ENCODE results near the gene SLC9C2.

Gene SLC9C2

DNA sequence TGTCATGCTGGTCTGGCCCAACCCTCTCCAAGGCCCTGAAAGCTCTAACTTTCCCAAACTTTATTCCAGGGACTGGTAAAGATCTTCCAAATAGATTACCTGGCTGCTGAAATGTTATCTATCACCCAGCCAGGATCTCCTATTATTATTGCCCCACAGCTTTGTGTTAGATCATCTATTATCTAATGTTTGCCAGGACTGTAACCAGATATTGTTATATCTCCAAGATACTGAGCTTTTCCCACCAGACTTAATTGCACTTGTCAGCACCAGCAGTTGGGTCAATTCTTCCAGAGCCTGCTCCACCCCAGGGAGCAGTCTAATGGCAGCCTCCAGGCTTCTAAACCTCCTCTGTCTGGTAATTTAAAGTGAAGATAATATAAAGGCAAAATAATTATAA lies 66.6 kb downstream of the SLC9C2 start:
- Mint-ChIP-seq H3K9me3 (no peaks in the 10 kb centered on the region), H3K27ac (no peak overlapping the region), H3K36me3 (ENCODE audit: low read depth) (no peaks in the 10 kb centered on the region), H3K27me3 (ENCODE audit: low read depth, poor library complexity) (no peaks in the 10 kb centered on the region), H3K4me1 (no peaks in the 10 kb centered on the region), H3K4me3 (no peak overlapping the region)
- TF ChIP-seq, protein P1, sequence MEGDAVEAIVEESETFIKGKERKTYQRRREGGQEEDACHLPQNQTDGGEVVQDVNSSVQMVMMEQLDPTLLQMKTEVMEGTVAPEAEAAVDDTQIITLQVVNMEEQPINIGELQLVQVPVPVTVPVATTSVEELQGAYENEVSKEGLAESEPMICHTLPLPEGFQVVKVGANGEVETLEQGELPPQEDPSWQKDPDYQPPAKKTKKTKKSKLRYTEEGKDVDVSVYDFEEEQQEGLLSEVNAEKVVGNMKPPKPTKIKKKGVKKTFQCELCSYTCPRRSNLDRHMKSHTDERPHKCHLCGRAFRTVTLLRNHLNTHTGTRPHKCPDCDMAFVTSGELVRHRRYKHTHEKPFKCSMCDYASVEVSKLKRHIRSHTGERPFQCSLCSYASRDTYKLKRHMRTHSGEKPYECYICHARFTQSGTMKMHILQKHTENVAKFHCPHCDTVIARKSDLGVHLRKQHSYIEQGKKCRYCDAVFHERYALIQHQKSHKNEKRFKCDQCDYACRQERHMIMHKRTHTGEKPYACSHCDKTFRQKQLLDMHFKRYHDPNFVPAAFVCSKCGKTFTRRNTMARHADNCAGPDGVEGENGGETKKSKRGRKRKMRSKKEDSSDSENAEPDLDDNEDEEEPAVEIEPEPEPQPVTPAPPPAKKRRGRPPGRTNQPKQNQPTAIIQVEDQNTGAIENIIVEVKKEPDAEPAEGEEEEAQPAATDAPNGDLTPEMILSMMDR (IDR thresholded peaks at IDR 0.05) = no peak
- no peak for DNase-seq

DNA sequence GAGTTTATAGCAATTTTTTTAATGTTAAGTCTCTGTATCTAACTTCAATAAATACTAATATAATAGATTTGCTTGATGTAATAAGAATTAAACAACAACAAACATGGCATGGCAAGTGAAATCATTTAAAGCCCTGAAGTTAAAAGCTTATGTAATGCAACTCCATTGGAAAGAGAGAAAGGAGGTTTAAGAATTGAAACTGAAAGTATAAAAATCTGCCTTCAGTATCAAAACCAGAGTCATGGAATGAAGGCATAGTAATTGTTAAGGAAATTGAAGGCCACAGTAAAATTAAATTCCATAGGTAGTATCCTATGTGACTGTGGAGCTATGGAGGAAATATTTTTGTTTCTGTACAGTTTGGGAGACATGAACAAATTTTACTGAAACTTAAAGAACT lies 70.6 kb downstream of the SLC9C2 start:
- no peak for DNase-seq
- H3K4me1 Mint-ChIP-seq = no peaks in the 10 kb centered on the region
- H3K36me3 Mint-ChIP-seq (ENCODE audit: low read depth) = no peaks in the 10 kb centered on the region
- TF ChIP-seq, protein P1 (IDR thresholded peaks at IDR 0.05) = no peak
- no peak overlapping the region for H3K27ac Mint-ChIP-seq
- H3K4me3 Mint-ChIP-seq = no peak overlapping the region
- no peaks in the 10 kb centered on the region for H3K9me3 Mint-ChIP-seq
- H3K27me3 Mint-ChIP-seq (ENCODE audit: low read depth, poor library complexity) = peaks cover 3% of the 10 kb centered on the region

DNA sequence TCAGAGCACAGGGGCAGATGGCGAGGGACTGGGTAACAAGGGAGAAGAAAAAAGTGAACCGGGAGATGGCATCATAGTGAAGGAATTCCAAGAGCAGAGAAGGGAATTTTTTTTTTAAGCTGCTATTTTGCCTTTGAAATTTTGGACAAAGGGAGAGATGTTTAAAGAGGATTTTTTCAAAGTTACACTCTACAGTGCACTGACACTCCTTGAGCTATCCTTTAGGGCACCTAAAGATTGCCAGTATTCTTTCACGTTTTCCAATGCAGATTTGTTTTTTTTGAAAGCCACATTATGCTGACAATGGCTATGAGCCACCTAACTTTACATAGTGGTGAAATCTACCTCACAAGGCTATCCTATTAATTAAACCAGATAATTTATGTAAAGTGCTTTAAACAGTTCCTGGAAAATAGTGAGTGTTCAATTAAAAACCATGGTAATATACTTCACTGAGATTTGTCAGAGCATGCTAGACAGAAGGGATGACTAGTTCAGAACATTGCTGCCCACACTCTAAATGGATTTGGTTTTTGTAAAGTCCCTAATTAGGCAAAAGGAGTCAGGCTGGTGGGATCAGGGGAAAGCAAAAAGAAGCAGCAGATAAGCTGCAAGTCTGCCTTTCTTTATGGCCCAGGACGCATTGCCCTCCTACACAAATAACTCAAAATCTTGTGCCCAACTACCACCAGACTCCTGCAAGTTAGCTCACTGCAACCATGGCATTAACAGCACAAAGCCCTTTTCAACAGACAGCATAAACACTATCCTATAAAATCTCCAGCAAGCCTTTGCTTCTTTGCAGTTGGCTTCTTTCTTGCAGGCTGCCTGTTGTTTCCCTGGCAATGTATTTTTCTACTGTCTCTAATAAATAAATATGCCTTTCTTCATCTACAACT lies 71.8 kb downstream of the SLC9C2 start:
- Mint-ChIP-seq H3K27me3 (ENCODE audit: low read depth, poor library complexity) (peaks cover 3% of the 10 kb centered on the region), H3K36me3 (ENCODE audit: low read depth) (no peaks in the 10 kb centered on the region), H3K4me3 (no peak overlapping the region), H3K27ac (no peak overlapping the region), H3K9me3 (no peaks in the 10 kb centered on the region), H3K4me1 (no peaks in the 10 kb centered on the region)
- DNase-seq = no peak
- TF ChIP-seq, protein P1 (IDR thresholded peaks at IDR 0.05) = no peak

DNA sequence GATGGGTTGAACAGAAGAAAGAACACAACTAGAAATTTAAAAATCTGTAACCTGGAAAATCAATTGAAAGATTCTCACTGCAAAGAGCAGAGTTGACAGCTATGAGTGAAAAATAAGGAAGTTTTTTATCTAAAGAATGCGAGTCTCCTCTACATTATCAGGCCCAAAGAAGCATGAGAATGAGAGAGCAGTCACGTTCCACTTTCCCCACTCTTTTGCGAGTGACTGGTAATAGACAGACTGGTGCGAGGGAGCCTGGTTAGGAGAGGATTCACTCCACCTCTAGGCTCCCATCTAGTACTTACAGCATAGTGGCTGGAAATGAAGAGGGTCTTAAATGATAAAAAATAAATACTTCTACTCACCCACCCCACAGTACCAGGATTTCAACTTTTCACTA lies 73.8 kb downstream of the SLC9C2 start:
- Mint-ChIP-seq H3K27me3 (ENCODE audit: low read depth, poor library complexity) (peaks cover 3% of the 10 kb centered on the region), H3K4me3 (no peak overlapping the region), H3K36me3 (ENCODE audit: low read depth) (no peaks in the 10 kb centered on the region), H3K27ac (no peak overlapping the region), H3K4me1 (no peaks in the 10 kb centered on the region), H3K9me3 (no peaks in the 10 kb centered on the region)
- TF ChIP-seq, protein P1 (IDR thresholded peaks at IDR 0.05) = no peak
- DNase-seq = no peak

DNA sequence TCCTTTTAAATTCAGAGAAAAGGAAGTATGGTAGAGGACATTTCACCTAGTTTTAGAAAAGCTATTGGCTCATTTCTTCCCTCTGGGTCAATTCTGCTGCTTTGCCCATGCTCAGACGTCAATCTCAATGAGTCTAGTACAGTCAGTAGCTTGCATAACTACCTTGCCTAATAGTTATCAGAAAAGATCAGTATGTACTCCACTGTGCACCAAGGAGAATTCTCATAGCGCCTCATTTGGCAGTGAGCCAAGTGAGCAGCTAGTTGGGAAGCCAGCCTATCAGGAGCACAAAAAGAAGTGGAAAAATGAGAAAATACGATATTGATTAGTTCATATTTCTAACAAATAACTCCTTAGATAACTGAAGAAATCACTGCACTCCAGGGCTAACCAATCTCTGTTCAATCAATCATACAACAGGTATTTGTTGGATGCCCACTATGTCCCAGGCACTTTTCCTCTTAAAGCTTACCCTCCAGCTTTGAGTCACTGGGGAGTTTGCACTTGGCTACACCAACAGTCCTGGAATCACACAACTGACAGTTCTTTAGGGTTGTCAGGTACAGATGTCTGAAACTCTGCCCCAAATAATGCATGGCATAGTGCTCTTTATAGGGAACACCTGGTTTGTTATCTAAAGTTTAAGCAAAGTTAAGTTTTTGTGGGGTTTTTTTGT lies 75.6 kb downstream of the SLC9C2 start:
- no peaks in the 10 kb centered on the region for H3K36me3 Mint-ChIP-seq (ENCODE audit: low read depth)
- DNase-seq = no peak
- no peaks in the 10 kb centered on the region for H3K4me1 Mint-ChIP-seq
- H3K27me3 Mint-ChIP-seq (ENCODE audit: low read depth, poor library complexity) = peaks cover 3% of the 10 kb centered on the region
- no peak overlapping the region for H3K4me3 Mint-ChIP-seq
- H3K9me3 Mint-ChIP-seq = no peaks in the 10 kb centered on the region
- TF ChIP-seq, protein P1 (IDR thresholded peaks at IDR 0.05) = no peak
- H3K27ac Mint-ChIP-seq = no peak overlapping the region

Measured in nephron progenitor cell (in vitro differentiated cells).